Kidney glomerular epithelial cell (primary cell): ENCODE measurements around the gene SEMA3D.

Experiments
- DNase-seq: peaks from one replicate; lab custom pipeline; 2025; lab: John Stamatoyannopoulos, UW

SEMA3D gene

GRCh38 chr7:85184599-85185423 is 2.0 kb downstream of the SEMA3D start:
- DNase-seq, result peak; percentile 4

GRCh38 chr7:85183296-85183695 is 3.6 kb downstream of the SEMA3D start:
- DNase-seq, result no peak

GRCh38 chr7:85178531-85179298 is 8.1 kb downstream of the SEMA3D start:
- DNase-seq, result no peak

DNA sequence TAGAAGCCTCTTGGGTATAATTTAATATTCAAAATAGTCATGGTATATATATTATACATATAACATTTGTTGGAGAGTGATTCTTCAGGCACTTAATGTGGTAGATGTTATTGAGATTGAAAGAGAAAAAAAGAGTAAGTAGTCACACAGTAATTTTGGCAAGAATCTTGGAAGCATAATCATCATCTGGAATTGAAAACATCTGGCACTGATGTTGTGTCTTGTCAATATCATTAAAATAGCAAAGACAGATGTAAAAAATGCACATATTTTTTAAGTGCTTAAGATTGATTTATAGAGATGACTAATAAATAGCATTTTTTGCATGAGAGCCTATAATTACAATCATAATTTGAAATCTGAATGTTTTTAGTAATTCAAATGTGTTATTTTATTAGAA is 9.5 kb downstream of the SEMA3D start:
- DNase-seq, result no peak

DNA sequence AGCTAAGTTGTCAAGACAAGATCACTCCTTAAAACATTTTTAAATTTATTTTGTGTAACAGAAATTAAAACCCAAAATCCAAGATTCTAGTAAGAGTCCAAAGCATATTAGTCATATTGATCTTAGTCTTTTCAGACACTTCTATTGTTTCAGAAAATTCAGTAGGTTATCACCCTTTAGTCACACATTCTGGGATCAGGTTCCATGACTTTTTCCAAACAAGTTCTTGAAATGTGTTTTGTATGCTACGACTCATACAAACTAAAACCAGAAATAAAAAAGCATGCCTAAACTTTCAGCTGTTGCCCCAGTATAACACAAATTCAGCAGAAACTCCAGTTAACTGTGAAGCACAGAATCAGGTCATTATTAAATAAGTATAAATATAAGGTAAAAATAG is 10.7 kb downstream of the SEMA3D start:
- DNase-seq, result peak; percentile 9

GRCh38 chr7:85175217-85175616 is 11.6 kb downstream of the SEMA3D start:
- DNase-seq, result no peak

GRCh38 chr7:85172530-85172941 is 14.3 kb downstream of the SEMA3D start:
- DNase-seq, result no peak

GRCh38 chr7:85167636-85168035 is 19.2 kb downstream of the SEMA3D start:
- DNase-seq, result no peak

DNA sequence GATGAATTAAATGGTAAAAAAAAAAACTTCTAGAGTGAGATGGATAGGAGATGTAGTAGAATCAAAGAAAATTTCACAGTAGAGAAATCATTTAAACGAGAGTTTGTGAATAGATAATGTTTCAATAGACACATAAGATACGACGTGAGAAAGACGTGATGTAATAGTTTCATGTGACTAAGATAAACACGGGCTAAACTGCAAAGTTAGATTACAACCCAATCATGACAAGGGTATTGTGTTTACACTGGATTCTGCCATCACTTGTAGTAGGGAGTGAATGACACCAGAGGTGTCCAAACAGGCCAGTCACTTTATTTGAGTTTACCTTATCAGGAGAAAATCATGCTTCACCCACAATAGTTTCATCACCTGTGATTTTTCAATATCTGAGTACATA is 21.6 kb downstream of the SEMA3D start:
- no peak for DNase-seq

- DNase-seq, result no peak
Measured at GRCh38 chr7:85164376-85164775, 22.5 kb downstream of the SEMA3D start.

DNA sequence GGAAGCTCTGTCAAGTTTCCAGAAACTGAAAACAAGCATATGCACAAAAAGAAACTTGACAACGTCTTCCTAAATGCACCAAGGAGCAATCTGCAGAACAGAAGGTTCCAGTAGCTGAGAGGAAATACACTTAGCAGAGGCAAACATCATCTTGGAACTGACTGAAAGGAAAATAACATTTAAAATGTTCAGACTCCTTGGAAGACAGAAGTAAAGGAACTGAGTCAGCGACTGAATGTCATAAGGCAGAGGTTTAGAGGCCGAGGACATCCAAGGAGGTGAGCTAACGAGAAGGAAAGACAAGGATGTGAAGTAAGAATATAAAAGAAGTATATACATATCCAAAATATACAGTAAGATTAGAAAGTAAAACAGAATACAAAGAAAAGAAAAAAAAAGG is 24.1 kb downstream of the SEMA3D start:
- DNase-seq, result no peak

DNA sequence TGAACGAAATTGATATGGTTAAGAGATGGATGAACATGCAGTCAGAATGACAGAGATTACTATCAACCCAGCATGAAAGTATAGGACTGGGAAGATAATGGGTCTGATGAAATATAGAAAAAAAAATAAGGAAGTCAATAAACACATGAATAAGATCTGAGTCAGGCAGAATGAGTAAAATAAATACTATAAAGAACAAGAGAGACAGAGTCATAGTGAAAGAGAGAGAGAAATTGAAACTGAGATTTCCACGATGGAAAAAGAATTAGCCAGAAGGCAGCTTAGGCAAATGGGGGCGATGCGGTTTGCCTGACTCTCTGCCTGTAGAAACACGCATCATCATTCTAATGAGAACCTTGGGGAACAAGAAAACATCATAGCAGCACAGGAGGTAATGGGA is 26.6 kb downstream of the SEMA3D start:
- DNase-seq, result peak; percentile 19

DNA sequence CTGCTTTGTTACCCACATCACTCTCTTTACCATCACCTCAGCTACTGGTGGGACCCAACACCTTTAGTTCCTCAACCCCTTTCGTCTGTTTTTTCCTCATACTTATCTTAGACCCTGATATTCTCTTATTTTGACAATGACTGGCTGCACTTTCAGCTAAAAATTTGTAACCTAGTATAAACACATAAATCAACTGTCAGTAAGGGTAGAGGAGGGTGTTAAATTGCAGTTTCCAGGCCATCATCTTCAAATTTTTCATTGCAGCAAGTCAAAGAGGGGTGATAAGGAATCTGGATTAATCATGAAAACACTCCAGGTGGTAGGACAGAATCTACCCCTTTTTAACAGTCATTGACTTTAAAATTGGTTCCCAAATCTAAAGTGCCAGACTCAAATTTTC is 27.9 kb downstream of the SEMA3D start:
- DNase-seq, result no peak

GRCh38 chr7:85156661-85157208 is 30.1 kb downstream of the SEMA3D start:
- DNase-seq, result no peak

GRCh38 chr7:85154282-85154937 is 32.4 kb downstream of the SEMA3D start:
- no peak for DNase-seq

DNA sequence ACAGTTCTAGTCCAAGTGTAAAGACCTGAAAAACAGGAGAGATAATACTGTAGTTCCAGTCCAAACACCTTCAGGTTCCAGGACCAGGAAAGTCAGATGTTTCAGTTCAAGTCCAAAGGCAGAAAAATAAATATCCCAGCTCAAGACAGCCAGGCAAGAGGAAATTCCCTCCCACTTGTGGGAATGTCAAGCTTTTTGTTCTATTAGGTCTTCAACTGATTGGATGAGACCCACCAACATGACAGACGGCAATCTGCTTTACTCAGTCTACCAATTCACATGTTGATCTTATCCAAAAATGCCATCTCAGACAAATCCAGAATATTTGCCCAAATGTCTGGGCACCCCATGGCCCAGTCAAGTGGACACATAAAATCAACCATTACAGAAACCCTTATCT is 33.1 kb downstream of the SEMA3D start:
- DNase-seq, result no peak

GRCh38 chr7:85150624-85151023 is 36.2 kb downstream of the SEMA3D start:
- no peak for DNase-seq

GRCh38 chr7:85144771-85145170 is 42.1 kb downstream of the SEMA3D start:
- no peak for DNase-seq

GRCh38 chr7:85135977-85136376 is 50.9 kb downstream of the SEMA3D start:
- DNase-seq, result peak; percentile 31

GRCh38 chr7:85133560-85133959 is 53.3 kb downstream of the SEMA3D start:
- no peak for DNase-seq

DNA sequence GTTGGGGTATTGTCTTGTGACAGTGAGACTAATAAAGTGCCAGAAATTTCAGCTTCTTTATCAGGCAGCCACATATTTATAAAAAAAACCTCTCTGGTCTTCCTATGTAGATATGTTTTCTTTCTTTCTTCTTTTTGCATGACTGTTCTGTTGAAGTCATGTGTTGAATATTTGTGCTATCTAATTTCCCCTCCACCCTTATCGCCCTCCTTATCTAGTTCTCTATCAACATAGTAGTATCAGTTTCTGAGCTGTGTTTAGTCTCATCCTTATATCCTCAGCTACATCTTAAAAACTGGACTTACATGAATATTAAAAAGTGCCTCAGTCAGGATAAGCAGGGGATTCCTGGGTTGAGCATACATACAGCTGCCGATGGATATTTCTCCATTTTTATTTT is 53.9 kb downstream of the SEMA3D start:
- no peak for DNase-seq

DNA sequence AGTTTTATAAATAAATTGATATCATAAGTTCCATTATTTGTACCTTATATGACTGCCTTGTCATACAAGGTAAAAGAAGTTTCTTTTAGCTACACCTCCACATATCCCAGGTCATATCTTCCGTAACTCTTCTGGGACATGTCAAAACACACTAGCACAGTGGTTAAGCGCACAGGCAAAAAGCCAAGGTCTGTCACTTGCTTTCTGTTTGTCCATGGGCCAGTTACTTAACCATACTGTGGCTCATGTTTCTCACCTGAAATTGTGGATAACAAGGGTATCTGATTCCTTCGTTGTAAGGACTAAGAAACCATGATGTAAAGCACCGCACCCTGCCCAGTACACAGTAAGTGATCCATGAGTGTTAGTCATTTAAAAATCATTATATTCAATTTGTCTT is 56.2 kb downstream of the SEMA3D start:
- DNase-seq, result no peak

DNA sequence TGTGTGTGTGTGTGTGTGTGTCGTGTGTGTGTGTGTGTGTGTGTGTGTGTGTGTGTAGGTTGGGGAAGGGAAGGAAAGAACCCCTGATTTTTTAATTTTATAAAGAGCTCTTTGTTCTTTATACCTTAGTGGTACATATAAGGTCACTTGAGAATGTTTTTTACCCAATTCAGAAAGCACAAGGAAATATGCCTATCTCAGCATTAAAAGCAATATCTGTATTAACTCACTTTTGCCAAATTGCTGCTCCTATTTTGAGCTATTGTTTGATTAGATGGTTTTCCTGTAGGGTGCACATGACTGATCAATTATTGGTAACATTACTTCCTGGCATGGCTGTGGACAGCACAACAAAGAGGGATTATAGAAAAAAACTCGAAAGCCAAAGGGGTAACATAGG is 60.5 kb downstream of the SEMA3D start:
- DNase-seq, result no peak
